ENCODE data around the gene GGTLC2. TPM values are rescaled to one million over a fixed set of nuclear protein-coding genes. Genes with fewer than 3 reads are reported as not detected.

GGTLC2 gene
- total RNA-seq, 1 donor from 2014 or later: not detected

DNA sequence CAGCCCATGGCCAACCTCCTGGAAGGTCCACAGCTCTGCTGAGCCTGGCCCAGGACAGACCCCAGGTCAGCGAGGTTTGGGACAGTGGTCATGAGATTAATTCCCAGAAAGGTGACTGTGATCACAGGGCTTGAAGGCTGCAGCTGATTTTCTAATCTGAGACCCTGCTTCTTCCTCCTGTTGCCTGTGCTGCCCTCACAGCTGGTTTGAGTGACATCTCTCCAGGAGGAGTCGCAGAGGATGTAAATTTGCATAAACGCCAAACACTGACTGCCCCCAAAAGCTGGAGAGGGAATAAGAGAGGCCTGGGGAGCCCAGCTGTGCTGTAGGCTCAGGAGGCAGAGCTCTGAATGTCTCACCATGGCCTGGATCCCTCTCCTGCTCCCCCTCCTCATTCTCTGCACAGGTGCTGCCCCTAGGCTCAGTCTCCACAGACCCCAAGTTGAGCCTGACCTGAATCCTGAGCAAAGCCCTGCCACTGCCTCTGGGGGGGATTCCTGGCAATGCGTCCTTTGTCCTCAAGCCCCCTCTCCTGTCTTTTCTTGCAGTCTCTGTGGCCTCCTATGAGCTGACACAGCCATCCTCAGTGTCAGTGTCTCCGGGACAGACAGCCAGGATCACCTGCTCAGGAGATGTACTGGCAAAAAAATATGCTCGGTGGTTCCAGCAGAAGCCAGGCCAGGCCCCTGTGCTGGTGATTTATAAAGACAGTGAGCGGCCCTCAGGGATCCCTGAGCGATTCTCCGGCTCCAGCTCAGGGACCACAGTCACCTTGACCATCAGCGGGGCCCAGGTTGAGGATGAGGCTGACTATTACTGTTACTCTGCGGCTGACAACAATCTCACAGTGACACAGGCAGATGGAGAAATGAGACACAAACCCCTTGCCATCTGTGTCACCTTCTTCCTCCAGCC lies 23.8 kb downstream of the GGTLC2 start:
- ChIA-PET POLR2A (no interaction called here), CTCF (interaction anchor here (0.7 to 3.0 kb wide), 9 partner anchors 17 to 460 kb away, joined by 4 to 23 read pairs (median 7); no protein-coding TSS in a partner anchor)
- H3K27me3 Mint-ChIP-seq: peaks cover 2% of the 10 kb centered on the region
- H3K4me3 Mint-ChIP-seq: no peak overlapping the region
- TF ChIP-seq, protein P1, sequence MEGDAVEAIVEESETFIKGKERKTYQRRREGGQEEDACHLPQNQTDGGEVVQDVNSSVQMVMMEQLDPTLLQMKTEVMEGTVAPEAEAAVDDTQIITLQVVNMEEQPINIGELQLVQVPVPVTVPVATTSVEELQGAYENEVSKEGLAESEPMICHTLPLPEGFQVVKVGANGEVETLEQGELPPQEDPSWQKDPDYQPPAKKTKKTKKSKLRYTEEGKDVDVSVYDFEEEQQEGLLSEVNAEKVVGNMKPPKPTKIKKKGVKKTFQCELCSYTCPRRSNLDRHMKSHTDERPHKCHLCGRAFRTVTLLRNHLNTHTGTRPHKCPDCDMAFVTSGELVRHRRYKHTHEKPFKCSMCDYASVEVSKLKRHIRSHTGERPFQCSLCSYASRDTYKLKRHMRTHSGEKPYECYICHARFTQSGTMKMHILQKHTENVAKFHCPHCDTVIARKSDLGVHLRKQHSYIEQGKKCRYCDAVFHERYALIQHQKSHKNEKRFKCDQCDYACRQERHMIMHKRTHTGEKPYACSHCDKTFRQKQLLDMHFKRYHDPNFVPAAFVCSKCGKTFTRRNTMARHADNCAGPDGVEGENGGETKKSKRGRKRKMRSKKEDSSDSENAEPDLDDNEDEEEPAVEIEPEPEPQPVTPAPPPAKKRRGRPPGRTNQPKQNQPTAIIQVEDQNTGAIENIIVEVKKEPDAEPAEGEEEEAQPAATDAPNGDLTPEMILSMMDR (IDR thresholded peaks at IDR 0.05): no peak
- ATAC-seq (ENCODE audit: low read depth): no peak
- no peaks in the 10 kb centered on the region for H3K36me3 Mint-ChIP-seq (ENCODE audit: low read depth)
- DNase-seq: no peak
- peaks cover 3% of the 10 kb centered on the region for H3K9me3 Mint-ChIP-seq
- H3K4me1 Mint-ChIP-seq: peaks cover 16% of the 10 kb centered on the region
- H3K27ac Mint-ChIP-seq: no peak overlapping the region
- intact Hi-C loops (cut with micrococcal nuclease): loop anchor here (2.0 kb wide), 1 partner anchor 19 kb away; no protein-coding TSS in a partner anchor

DNA sequence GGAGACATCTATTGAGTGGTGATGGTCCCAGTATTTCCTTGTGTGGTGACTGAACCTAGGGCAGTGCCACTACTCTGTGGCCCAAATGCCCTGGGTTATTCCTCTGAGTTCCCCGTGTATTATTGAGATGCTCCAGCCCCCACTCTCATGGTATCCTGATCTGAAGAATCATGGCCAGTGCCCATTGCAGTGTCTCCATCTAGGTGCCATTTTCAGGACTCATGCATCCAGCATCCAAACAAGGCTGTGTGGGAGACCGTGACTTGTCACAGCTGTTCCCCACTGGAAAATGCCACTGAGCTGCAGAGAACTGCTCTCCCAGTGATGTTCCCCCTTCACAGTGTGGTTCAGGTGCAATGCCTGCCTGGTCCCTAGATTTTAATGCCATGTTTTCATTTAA lies 24.7 kb downstream of the GGTLC2 start:
- TF ChIP-seq, protein P1 (IDR thresholded peaks at IDR 0.05): no peak
- ChIA-PET CTCF (interaction anchor here (2.7 kb wide), 1 partner anchor 16 kb away, joined by 7 read pairs; no protein-coding TSS in a partner anchor), POLR2A (no interaction called here)
- Mint-ChIP-seq H3K36me3 (ENCODE audit: low read depth) (no peaks in the 10 kb centered on the region), H3K9me3 (peaks cover 3% of the 10 kb centered on the region), H3K4me3 (no peak overlapping the region), H3K4me1 (peaks cover 16% of the 10 kb centered on the region), H3K27me3 (peaks cover 2% of the 10 kb centered on the region), H3K27ac (no peak overlapping the region)
- DNase-seq (no peak), ATAC-seq (ENCODE audit: low read depth) (no peak)
- intact Hi-C loops (cut with micrococcal nuclease): no loop called here

DNA sequence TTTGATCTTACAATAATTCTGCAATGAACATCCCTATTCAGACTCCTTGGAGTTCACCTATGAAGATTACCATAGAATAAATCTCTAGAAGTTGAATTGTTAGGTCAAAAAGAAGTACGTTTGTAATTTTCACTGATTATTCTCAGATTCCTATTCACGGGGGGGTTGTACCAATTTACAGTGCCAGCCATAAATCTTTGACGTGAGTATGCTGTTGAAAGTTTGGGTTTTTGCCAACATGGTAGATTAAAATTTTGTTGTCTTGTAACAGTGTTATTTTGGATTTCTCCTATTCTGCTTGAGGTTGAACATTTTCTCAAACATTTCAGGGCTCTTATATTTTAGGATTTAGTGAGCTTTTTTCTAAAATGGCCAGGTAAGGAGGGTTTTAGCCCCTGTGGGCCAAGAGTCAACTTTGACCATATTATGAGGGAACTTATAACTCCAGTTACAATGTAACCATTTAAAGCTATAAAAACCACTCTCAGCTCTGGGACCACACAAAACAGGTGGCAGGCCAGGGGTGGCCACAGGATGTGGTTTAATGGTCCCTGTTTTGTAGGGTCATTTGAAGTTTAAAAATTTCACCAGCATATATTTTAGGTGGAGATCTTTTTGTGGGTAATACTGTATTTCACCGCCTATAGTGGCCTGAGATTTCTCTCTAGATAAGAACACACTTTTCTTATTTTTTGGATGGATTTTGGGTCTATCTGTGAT lies 25.8 kb downstream of the GGTLC2 start:
- POLR2A ChIA-PET: no interaction called here
- intact Hi-C loops (cut with micrococcal nuclease): no loop called here

DNA sequence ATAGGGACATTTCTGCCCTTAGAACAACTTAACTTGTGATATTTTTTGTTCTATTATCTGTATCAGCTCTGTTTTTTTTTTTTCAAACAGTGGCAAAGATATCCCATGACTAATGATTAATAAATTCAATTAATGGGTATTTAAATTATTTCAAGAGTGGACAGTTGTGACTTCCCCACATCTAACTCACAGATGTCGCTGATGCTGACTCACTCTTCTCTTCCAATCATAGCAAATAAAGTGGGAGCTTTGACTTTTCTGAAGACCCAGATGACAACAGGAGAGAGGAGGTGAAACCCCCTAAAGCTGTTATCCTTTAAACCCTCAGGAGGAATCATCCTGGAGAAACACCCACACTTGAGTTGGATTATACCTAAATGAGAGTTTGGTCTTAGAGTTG lies 27.1 kb downstream of the GGTLC2 start:
- intact Hi-C loops (cut with micrococcal nuclease): no loop called here
- POLR2A ChIA-PET: no interaction called here
- ATAC-seq (ENCODE audit: low read depth): no peak

More for the DNA sequence above, 25.8 kb downstream of the GGTLC2 start:
- Mint-ChIP-seq H3K4me3 (no peak overlapping the region), H3K9me3 (peaks cover 3% of the 10 kb centered on the region), H3K27me3 (peaks cover 2% of the 10 kb centered on the region), H3K4me1 (peaks cover 16% of the 10 kb centered on the region), H3K36me3 (ENCODE audit: low read depth) (no peaks in the 10 kb centered on the region), H3K27ac (no peak overlapping the region)
- DNase-seq: no peak
- TF ChIP-seq, protein P1 (IDR thresholded peaks at IDR 0.05): no peak
- CTCF ChIA-PET: interaction anchor here (1.5 to 2.7 kb wide), 2 partner anchors 15 to 75 kb away, joined by 3 to 7 read pairs; no protein-coding TSS in a partner anchor
- no peak for ATAC-seq (ENCODE audit: low read depth)

More for the DNA sequence above, 27.1 kb downstream of the GGTLC2 start:
- H3K4me1 Mint-ChIP-seq: peaks cover 13% of the 10 kb centered on the region
- DNase-seq: no peak
- peaks cover 3% of the 10 kb centered on the region for H3K9me3 Mint-ChIP-seq
- CTCF ChIA-PET: interaction anchor here (1.1 to 1.5 kb wide), 2 partner anchors 74 to 139 kb away, joined by 3 read pairs; no protein-coding TSS in a partner anchor
- no peak overlapping the region for H3K4me3 Mint-ChIP-seq
- no peak overlapping the region for H3K27ac Mint-ChIP-seq
- peaks cover 2% of the 10 kb centered on the region for H3K27me3 Mint-ChIP-seq
- H3K36me3 Mint-ChIP-seq (ENCODE audit: low read depth): no peaks in the 10 kb centered on the region
- TF ChIP-seq, protein P1 (IDR thresholded peaks at IDR 0.05): no peak

Measured in activated B cell treated with CpG ODN at 0.5 μM for 24 hours (primary cell).